ENCODE measurements around the gene CSMD2.

GRCh38 chr1:34007760-34008159 is 157.3 kb downstream of the CSMD2 start:
- TF ChIP-seq CTCF (IDR thresholded peaks at IDR 0.05; ENCODE audit: borderline replicate concordance, extremely low read depth, low read length, poor library complexity, severe bottlenecking) (no peak), EZH2 (IDR thresholded peaks at IDR 0.05; ENCODE audit: borderline replicate concordance, low read depth, low read length, severe bottlenecking) (no peak)
